ENCODE data around the gene NEMP1.

GRCh38 chr12:57031789-57032188 lies 46.8 kb downstream of the NEMP1 start:
- no peak for TF ChIP-seq CSRNP3 (CRISPR knock-in tag; IDR thresholded peaks at IDR 0.05)
- no peak for TF ChIP-seq ZNF8 (CRISPR knock-in tag; IDR thresholded peaks at IDR 0.05)
- no peak for TF ChIP-seq ZFP3 (CRISPR knock-in tag; IDR thresholded peaks at IDR 0.05)
- TF ChIP-seq PATZ1 (CRISPR knock-in tag; IDR thresholded peaks at IDR 0.05; ENCODE audit: borderline replicate concordance): no peak
- TF ChIP-seq SNAI2 (CRISPR knock-in tag; IDR thresholded peaks at IDR 0.05): no peak
- TF ChIP-seq ESRRG (CRISPR knock-in tag; IDR thresholded peaks at IDR 0.05): no peak
- no peak for TF ChIP-seq ZC3H10 (CRISPR knock-in tag; IDR thresholded peaks at IDR 0.05)
- TF ChIP-seq CREB5 (CRISPR knock-in tag; IDR thresholded peaks at IDR 0.05; ENCODE audit: low read depth): no peak
- no peak for TF ChIP-seq ARNTL (CRISPR knock-in tag; IDR thresholded peaks at IDR 0.05; ENCODE audit: borderline replicate concordance, low read depth)
- no peak for TF ChIP-seq ZNF565 (CRISPR knock-in tag; conservative IDR thresholded peaks at IDR 0.05; ENCODE audit: low read depth)
- no peak for TF ChIP-seq RARB (CRISPR knock-in tag; IDR thresholded peaks at IDR 0.05)
- TF ChIP-seq BACH2 (CRISPR knock-in tag; IDR thresholded peaks at IDR 0.05; ENCODE audit: borderline replicate concordance): no peak

All from SK-N-SH treated with all-trans-retinoic acid at 6 μM for 48 hours (cell line).